A549 (cell line): ENCODE data around the gene KDM3A. TPM values are rescaled to one million over a fixed set of nuclear protein-coding genes. Genes with fewer than 3 reads are reported as not detected.

Experiments used
- ATAC-seq, 2 experiments: fragments of 200-7000 bp in 1 of 2; fragments of >200 bp in 1 of 2; cut with Nextera tagmentation in 1 of 2; cut with Tn5 transposase in 1 of 2; 3 replicates each; pipeline versions ENCODE4 v1.8.0 to v1.9.1; 2018 to 2020; ENCODE audit warnings: mild to moderate bottlenecking in 1 of 2, moderate library complexity in 1 of 2
- CTCF ChIA-PET: fragments of 300-600 bp; sonication (Branson Sonifier 250); formaldehyde crosslinking; extraction: SDS; loops from one replicate; lab custom pipeline; 2021; ENCODE audit warnings: antibody characterized with exemption, inconsistent platforms; lab: Yijun Ruan, JAX
- POLR2A ChIA-PET: fragments of 350-600 bp; formaldehyde crosslinking; extraction: SDS; loops from one replicate; lab custom pipeline; 2021; ENCODE audit warnings: antibody characterized with exemption, inconsistent platforms; lab: Yijun Ruan, JAX
- DNase-seq, 2 experiments: peaks; one replicate each; pipeline versions ENCODE4 v3.0.0 to v3.0.0-alpha.2; 2011 to 2016; ENCODE audit warnings: low read depth in 1 of 2, low spot score in 1 of 2
- FAIRE-seq: peaks from 2 replicates; lab custom pipeline; 2011; peaks lifted over from hg19 to GRCh38; lab: Jason Lieb, UNC
- H3K27ac ChIP-seq, 2 experiments: fragments of >200 bp; sonication (Bioruptor Twin); formaldehyde crosslinking; 3 replicates each; pipeline ENCODE4 v1.5.1; 2016 to 2017
- H3K4me1 ChIP-seq: fragments of >200 bp; sonication (Bioruptor Twin); formaldehyde crosslinking; 3 replicates; pipeline ENCODE4 v1.6.1; 2016
- H3K4me2 ChIP-seq: fragments of >200 bp; sonication (Bioruptor Twin); formaldehyde crosslinking; 3 replicates; pipeline ENCODE4 v1.6.1; 2016
- H3K4me3 ChIP-seq: fragments of >200 bp; sonication (Bioruptor Twin); formaldehyde crosslinking; 3 replicates; pipeline ENCODE4 v1.5.1; 2016
- H3K9me3 ChIP-seq: fragments of >200 bp; sonication (Bioruptor Twin); formaldehyde crosslinking; 3 replicates; pipeline ENCODE4 v1.6.1; 2016
- BHLHE40 ChIP-seq: IDR thresholded peaks from 2 replicates; pipeline ENCODE4 v1.6.1; 2012; ENCODE audit warnings: low read depth, low read length, inconsistent platforms
- EHMT2 ChIP-seq: fragments of 200-600 bp; sonication (generic); IDR thresholded peaks from 2 replicates; pipeline ENCODE4 v1.6.1; 2016; ENCODE audit warnings: antibody characterized with exemption, low read depth, mild to moderate bottlenecking, moderate library complexity
- ELK1 ChIP-seq: fragments of 150-350 bp; IDR thresholded peaks from 2 replicates; pipeline ENCODE4 v1.6.1; 2014; ENCODE audit warnings: low read depth, mild to moderate bottlenecking, low read length
- HMGXB4 ChIP-seq: fragments of 250-450 bp; sonication (Bioruptor Pico); IDR thresholded peaks from 2 replicates; pipeline ENCODE4 v1.5.0; 2021; ENCODE audit warnings: mild to moderate bottlenecking, moderate library complexity, borderline replicate concordance
- HOXA7 ChIP-seq: fragments of 250-450 bp; sonication (Bioruptor Pico); IDR thresholded peaks from 2 replicates; pipeline ENCODE4 v1.5.0; 2020; ENCODE audit warnings: mild to moderate bottlenecking, moderate library complexity
- HOXB13 ChIP-seq: fragments of 250-450 bp; sonication (Bioruptor Pico); IDR thresholded peaks from 2 replicates; pipeline ENCODE4 v1.5.0; 2020; ENCODE audit warnings: low read depth, mild to moderate bottlenecking, moderate library complexity
- HOXB5 ChIP-seq: fragments of 250-450 bp; sonication (Bioruptor Pico); IDR thresholded peaks from 2 replicates; pipeline ENCODE4 v1.5.0; 2020; ENCODE audit warnings: mild to moderate bottlenecking, moderate library complexity
- JUN ChIP-seq, 2 experiments: fragments of >200 bp; sonication (Bioruptor Twin); formaldehyde crosslinking; IDR thresholded peaks; 2 replicates in 1 of 2; 3 replicates in 1 of 2; pipeline ENCODE4 v1.6.1; 2016 to 2017
- MAFK ChIP-seq: fragments of 450-650 bp; IDR thresholded peaks from 2 replicates; pipeline ENCODE4 v1.6.1; 2014; ENCODE audit not compliant: partially characterized antibody
- MYC ChIP-seq: IDR thresholded peaks from 2 replicates; pipeline ENCODE4 v1.6.1; 2012; ENCODE audit warnings: mild to moderate bottlenecking, inconsistent platforms, low read length, improper control_type of control experiment, borderline replicate concordance
- NPAS2 ChIP-seq: fragments of 250-450 bp; sonication (Bioruptor Pico); IDR thresholded peaks from 2 replicates; pipeline ENCODE4 v1.8.0; 2022; ENCODE audit warnings: mild to moderate bottlenecking, moderate library complexity, borderline replicate concordance
- NR3C1 ChIP-seq: fragments of >200 bp; sonication (Bioruptor Twin); formaldehyde crosslinking; IDR thresholded peaks from 3 replicates; pipeline ENCODE4 v1.6.1; 2017
- POLR2AphosphoS2 ChIP-seq: conservative IDR thresholded peaks from 2 replicates; pipeline ENCODE4 v1.6.1; 2012; ENCODE audit warnings: low read length, improper control_type of control experiment, inconsistent platforms
- RCOR1 ChIP-seq: fragments of 150-350 bp; IDR thresholded peaks from 2 replicates; pipeline ENCODE4 v1.6.1; 2014; ENCODE audit warnings: antibody characterized with exemption, low read length, low read depth
- RFX5 ChIP-seq: fragments of 450-650 bp; IDR thresholded peaks from 2 replicates; pipeline ENCODE4 v1.7.1; 2014; ENCODE audit warnings: antibody characterized with exemption, mild to moderate bottlenecking, moderate library complexity
- TFCP2L1 ChIP-seq: fragments of 250-450 bp; sonication (Bioruptor Pico); IDR thresholded peaks from 2 replicates; pipeline ENCODE4 v1.5.0; 2021; ENCODE audit warnings: mild to moderate bottlenecking
- USF2 ChIP-seq: fragments of 450-650 bp; IDR thresholded peaks from 2 replicates; pipeline ENCODE4 v1.6.1; 2014; ENCODE audit warnings: antibody characterized with exemption
- ZC3H11A ChIP-seq: fragments of 450-650 bp; IDR thresholded peaks from 2 replicates; pipeline ENCODE4 v1.6.1; 2014; ENCODE audit warnings: antibody characterized with exemption, mild to moderate bottlenecking
- ZFP36 ChIP-seq: fragments of 450-650 bp; IDR thresholded peaks from 2 replicates; pipeline ENCODE4 v1.6.1; 2014; ENCODE audit warnings: borderline replicate concordance; ENCODE audit not compliant: partially characterized antibody
- ZNF302 ChIP-seq: fragments of 250-450 bp; sonication (Bioruptor Pico); IDR thresholded peaks from 2 replicates; pipeline ENCODE4 v1.9.0; 2021; ENCODE audit warnings: inconsistent platforms, mild to moderate bottlenecking, moderate library complexity
- ZSCAN20 ChIP-seq: fragments of 250-450 bp; sonication (Bioruptor Pico); IDR thresholded peaks from 2 replicates; pipeline ENCODE4 v1.8.0; 2022; ENCODE audit warnings: mild to moderate bottlenecking, moderate library complexity
- WGBS: methylation state at CpG from one replicate; pipeline ENCODE4 v1.1.6; 2017; ENCODE audit errors: missing lambda C conversion rate; 5-methylcytosine and 5-hydroxymethylcytosine counted together
- polyA plus RNA-seq, 4 experiments: library from polyadenylated mRNA; depleted of rRNA in 3 of 4; stranded (reverse); fragments of >200 nt; fragmentation: RNase III in 1 of 4; extraction: RNeasy Plus Mini Kit Qiagen cat#74134 plus additional on column Dnase treatment in 1 of 4; gene quantifications; 2 replicates in 3 of 4; 3 replicates in 1 of 4; pipeline ENCODE4 v1.2.3, GENCODE V29; 2011 to 2017
- TF ChIP-seq, protein P1 (sequence below): fragments of 250-450 bp; sonication (Bioruptor Pico); IDR thresholded peaks from 2 replicates; pipeline ENCODE4 v1.5.0; 2020; ENCODE audit warnings: low read depth, mild to moderate bottlenecking, moderate library complexity
- TF ChIP-seq, protein P2 (sequence below): fragments of >200 bp; sonication (Bioruptor Twin); formaldehyde crosslinking; IDR thresholded peaks from 2 replicates; pipeline ENCODE4 v1.6.1; 2016
- TF ChIP-seq, protein P3 (sequence below): IDR thresholded peaks from 2 replicates; pipeline ENCODE4 v1.6.1; 2012; ENCODE audit warnings: low read depth, borderline replicate concordance

KDM3A gene
- polyA plus RNA-seq, 2 of the 4 experiments (the other 2 are of a cell fraction) = 21.2 to 57.0 TPM

GRCh38 chr2:86412007-86412406 lies 29.2 kb upstream of the KDM3A start:
- TF ChIP-seq MYC (no peak), JUN (IDR thresholded peaks at IDR 0.05) (no peak), MAFK (no peak), EHMT2 (no peak), HOXB5 (CRISPR knock-in tag) (no peak), HOXB13 (CRISPR knock-in tag) (no peak), NR3C1 (no peak), HMGXB4 (CRISPR knock-in tag) (no peak), RCOR1 (no peak), ZC3H11A (no peak), ZSCAN20 (CRISPR knock-in tag) (no peak)
- TF ChIP-seq, protein P1, sequence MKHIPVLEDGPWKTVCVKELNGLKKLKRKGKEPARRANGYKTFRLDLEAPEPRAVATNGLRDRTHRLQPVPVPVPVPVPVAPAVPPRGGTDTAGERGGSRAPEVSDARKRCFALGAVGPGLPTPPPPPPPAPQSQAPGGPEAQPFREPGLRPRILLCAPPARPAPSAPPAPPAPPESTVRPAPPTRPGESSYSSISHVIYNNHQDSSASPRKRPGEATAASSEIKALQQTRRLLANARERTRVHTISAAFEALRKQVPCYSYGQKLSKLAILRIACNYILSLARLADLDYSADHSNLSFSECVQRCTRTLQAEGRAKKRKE (CRISPR knock-in tag) = no peak
- TF ChIP-seq, protein P2, sequence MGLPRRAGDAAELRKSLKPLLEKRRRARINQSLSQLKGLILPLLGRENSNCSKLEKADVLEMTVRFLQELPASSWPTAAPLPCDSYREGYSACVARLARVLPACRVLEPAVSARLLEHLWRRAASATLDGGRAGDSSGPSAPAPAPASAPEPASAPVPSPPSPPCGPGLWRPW = no peak
- WGBS = 39% methylated on average over 3 of the region's 3 CpGs
- FAIRE-seq = no peak
- ATAC-seq = no peak
- ChIA-PET POLR2A (no interaction called here), CTCF (no interaction called here)
- H3K4me2 ChIP-seq = no peak overlapping the region
- H3K27ac ChIP-seq = no peak overlapping the region
- H3K4me1 ChIP-seq = no peaks in the 10 kb centered on the region
- H3K4me3 ChIP-seq = no peak overlapping the region
- H3K9me3 ChIP-seq = peaks cover 6% of the 10 kb centered on the region; the same call in 1 of the 3 replicates
- no peak for DNase-seq

- peaks cover 6% of the 10 kb centered on the region; the same call in 1 of the 3 replicates for H3K9me3 ChIP-seq
- no peaks in the 10 kb centered on the region for H3K4me1 ChIP-seq
- FAIRE-seq = no peak
- no peak overlapping the region for H3K4me2 ChIP-seq
- no peak overlapping the region for H3K27ac ChIP-seq
- no peak overlapping the region for H3K4me3 ChIP-seq
- ChIA-PET CTCF (interaction anchor here (0.6 to 1.2 kb wide), 3 partner anchors 10 to 76 kb away, joined by 3 to 4 read pairs (median 3); partner anchors contain the start of gene REEP1), POLR2A (no interaction called here)
- no peak for ATAC-seq
- WGBS = 73% methylated on average over 8 of the region's 8 CpGs
- no peak for TF ChIP-seq ZFP36
- no peak for TF ChIP-seq RFX5
- TF ChIP-seq HOXB5 (CRISPR knock-in tag) = no peak
- no peak for TF ChIP-seq TFCP2L1 (CRISPR knock-in tag)
- TF ChIP-seq, protein P2 = no peak
- TF ChIP-seq BHLHE40 = no peak
- TF ChIP-seq HOXA7 (CRISPR knock-in tag) = no peak
- no peak for TF ChIP-seq ZNF302 (CRISPR knock-in tag)
- TF ChIP-seq, protein P3, sequence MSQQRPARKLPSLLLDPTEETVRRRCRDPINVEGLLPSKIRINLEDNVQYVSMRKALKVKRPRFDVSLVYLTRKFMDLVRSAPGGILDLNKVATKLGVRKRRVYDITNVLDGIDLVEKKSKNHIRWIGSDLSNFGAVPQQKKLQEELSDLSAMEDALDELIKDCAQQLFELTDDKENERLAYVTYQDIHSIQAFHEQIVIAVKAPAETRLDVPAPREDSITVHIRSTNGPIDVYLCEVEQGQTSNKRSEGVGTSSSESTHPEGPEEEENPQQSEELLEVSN = no peak
- TF ChIP-seq NPAS2 = no peak
- no peak for TF ChIP-seq MYC
- no peak for TF ChIP-seq ELK1
- TF ChIP-seq USF2 = no peak
- no peak for TF ChIP-seq MAFK
- no peak for TF ChIP-seq POLR2AphosphoS2
- DNase-seq = no peak
These were observed 27.7 kb upstream of the KDM3A start for GRCh38 chr2:86413296-86414094.
